ENCODE measurements around the gene KCNMA1. TPM values are rescaled to one million over a fixed set of nuclear protein-coding genes. Genes with fewer than 3 reads are reported as not detected.
A peak's percentile ranks its signal among the peaks of the same experiment; 100 is the strongest.

The KCNMA1 gene
- total and polyA plus RNA-seq, 10 of the 15 experiments (the other 5 are each of a cell fraction or from before 2014, with no cell fraction given) = 8.5 to 77.0 (median 21.3) TPM

DNA sequence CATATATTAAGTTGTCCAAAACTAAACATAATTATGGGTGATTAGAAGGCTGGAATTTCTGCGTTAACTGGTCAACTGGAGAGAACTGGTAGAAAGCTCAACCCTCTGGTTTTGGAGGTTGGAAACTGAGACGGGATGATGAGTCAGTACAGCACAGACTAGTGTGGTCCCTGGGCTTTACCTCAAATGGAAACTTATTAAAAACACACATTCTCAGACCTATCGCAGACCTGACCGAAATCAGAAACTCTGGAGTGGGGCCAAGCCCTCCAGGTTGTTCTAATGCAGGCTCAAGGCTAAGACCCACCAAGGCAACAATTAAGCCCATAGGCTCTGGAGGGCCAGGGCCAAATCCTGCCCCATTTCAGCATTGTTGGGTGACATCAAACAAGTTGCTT lies 136.9 kb downstream of the KCNMA1 start (continued):
- TF ChIP-seq, protein P1, sequence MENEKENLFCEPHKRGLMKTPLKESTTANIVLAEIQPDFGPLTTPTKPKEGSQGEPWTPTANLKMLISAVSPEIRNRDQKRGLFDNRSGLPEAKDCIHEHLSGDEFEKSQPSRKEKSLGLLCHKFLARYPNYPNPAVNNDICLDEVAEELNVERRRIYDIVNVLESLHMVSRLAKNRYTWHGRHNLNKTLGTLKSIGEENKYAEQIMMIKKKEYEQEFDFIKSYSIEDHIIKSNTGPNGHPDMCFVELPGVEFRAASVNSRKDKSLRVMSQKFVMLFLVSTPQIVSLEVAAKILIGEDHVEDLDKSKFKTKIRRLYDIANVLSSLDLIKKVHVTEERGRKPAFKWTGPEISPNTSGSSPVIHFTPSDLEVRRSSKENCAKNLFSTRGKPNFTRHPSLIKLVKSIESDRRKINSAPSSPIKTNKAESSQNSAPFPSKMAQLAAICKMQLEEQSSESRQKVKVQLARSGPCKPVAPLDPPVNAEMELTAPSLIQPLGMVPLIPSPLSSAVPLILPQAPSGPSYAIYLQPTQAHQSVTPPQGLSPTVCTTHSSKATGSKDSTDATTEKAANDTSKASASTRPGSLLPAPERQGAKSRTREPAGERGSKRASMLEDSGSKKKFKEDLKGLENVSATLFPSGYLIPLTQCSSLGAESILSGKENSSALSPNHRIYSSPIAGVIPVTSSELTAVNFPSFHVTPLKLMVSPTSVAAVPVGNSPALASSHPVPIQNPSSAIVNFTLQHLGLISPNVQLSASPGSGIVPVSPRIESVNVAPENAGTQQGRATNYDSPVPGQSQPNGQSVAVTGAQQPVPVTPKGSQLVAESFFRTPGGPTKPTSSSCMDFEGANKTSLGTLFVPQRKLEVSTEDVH (IDR thresholded peaks at IDR 0.05; ENCODE audit: low read depth, partially characterized antibody) = no peak
- TF ChIP-seq EED (IDR thresholded peaks at IDR 0.05; ENCODE audit: low read depth) (0 out of 2 replicates have a peak, but pooled peaks have one; percentile 15), TAF1 (IDR thresholded peaks at IDR 0.05; ENCODE audit: borderline replicate concordance, low read depth, low read length) (no peak), POLR2AphosphoS5 (IDR thresholded peaks at IDR 0.05; ENCODE audit: low read length) (no peak), SMAD5 (IDR thresholded peaks at IDR 0.05; ENCODE audit: low read depth) (no peak), RB1 (IDR thresholded peaks at IDR 0.05; ENCODE audit: borderline replicate concordance) (no peak), DPF2 (IDR thresholded peaks at IDR 0.05) (peak; percentile 49; the same call in 1 of the 2 replicates), STAT3 (IDR thresholded peaks at IDR 0.05; ENCODE audit: low read depth, low read length) (no peak), IRF4 (IDR thresholded peaks at IDR 0.05; ENCODE audit: low read depth, low read length) (peak; percentile 68; the same call in 1 of the 2 replicates), ZBED1 (IDR thresholded peaks at IDR 0.05; ENCODE audit: borderline replicate concordance) (no peak), POU2F2 (IDR thresholded peaks at IDR 0.05; ENCODE audit: borderline replicate concordance, low read depth, low read length) (no peak), NRF1 (conservative IDR thresholded peaks at IDR 0.05; ENCODE audit: low read depth, low read length) (no peak), SUZ12 (IDR thresholded peaks at IDR 0.05; ENCODE audit: unreplicated experiment) (no peak), TARDBP (IDR thresholded peaks at IDR 0.05; ENCODE audit: borderline replicate concordance) (no peak)
- TF ChIP-seq, protein P2, sequence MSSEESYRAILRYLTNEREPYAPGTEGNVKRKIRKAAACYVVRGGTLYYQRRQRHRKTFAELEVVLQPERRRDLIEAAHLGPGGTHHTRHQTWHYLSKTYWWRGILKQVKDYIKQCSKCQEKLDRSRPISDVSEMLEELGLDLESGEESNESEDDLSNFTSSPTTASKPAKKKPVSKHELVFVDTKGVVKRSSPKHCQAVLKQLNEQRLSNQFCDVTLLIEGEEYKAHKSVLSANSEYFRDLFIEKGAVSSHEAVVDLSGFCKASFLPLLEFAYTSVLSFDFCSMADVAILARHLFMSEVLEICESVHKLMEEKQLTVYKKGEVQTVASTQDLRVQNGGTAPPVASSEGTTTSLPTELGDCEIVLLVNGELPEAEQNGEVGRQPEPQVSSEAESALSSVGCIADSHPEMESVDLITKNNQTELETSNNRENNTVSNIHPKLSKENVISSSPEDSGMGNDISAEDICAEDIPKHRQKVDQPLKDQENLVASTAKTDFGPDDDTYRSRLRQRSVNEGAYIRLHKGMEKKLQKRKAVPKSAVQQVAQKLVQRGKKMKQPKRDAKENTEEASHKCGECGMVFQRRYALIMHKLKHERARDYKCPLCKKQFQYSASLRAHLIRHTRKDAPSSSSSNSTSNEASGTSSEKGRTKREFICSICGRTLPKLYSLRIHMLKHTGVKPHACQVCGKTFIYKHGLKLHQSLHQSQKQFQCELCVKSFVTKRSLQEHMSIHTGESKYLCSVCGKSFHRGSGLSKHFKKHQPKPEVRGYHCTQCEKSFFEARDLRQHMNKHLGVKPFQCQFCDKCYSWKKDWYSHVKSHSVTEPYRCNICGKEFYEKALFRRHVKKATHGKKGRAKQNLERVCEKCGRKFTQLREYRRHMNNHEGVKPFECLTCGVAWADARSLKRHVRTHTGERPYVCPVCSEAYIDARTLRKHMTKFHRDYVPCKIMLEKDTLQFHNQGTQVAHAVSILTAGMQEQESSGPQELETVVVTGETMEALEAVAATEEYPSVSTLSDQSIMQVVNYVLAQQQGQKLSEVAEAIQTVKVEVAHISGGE (CRISPR knock-in tag; IDR thresholded peaks at IDR 0.05) = no peak
- TF ChIP-seq, protein P3, sequence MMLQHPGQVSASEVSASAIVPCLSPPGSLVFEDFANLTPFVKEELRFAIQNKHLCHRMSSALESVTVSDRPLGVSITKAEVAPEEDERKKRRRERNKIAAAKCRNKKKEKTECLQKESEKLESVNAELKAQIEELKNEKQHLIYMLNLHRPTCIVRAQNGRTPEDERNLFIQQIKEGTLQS (IDR thresholded peaks at IDR 0.05; ENCODE audit: borderline replicate concordance, extremely low read depth, low read depth, low read length) = no peak
- TF ChIP-seq, protein P4, sequence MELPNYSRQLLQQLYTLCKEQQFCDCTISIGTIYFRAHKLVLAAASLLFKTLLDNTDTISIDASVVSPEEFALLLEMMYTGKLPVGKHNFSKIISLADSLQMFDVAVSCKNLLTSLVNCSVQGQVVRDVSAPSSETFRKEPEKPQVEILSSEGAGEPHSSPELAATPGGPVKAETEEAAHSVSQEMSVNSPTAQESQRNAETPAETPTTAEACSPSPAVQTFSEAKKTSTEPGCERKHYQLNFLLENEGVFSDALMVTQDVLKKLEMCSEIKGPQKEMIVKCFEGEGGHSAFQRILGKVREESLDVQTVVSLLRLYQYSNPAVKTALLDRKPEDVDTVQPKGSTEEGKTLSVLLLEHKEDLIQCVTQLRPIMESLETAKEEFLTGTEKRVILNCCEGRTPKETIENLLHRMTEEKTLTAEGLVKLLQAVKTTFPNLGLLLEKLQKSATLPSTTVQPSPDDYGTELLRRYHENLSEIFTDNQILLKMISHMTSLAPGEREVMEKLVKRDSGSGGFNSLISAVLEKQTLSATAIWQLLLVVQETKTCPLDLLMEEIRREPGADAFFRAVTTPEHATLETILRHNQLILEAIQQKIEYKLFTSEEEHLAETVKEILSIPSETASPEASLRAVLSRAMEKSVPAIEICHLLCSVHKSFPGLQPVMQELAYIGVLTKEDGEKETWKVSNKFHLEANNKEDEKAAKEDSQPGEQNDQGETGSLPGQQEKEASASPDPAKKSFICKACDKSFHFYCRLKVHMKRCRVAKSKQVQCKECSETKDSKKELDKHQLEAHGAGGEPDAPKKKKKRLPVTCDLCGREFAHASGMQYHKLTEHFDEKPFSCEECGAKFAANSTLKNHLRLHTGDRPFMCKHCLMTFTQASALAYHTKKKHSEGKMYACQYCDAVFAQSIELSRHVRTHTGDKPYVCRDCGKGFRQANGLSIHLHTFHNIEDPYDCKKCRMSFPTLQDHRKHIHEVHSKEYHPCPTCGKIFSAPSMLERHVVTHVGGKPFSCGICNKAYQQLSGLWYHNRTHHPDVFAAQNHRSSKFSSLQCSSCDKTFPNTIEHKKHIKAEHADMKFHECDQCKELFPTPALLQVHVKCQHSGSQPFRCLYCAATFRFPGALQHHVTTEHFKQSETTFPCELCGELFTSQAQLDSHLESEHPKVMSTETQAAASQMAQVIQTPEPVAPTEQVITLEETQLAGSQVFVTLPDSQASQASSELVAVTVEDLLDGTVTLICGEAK (IDR thresholded peaks at IDR 0.05; ENCODE audit: borderline replicate concordance) = no peak
- TF ChIP-seq, protein P5, sequence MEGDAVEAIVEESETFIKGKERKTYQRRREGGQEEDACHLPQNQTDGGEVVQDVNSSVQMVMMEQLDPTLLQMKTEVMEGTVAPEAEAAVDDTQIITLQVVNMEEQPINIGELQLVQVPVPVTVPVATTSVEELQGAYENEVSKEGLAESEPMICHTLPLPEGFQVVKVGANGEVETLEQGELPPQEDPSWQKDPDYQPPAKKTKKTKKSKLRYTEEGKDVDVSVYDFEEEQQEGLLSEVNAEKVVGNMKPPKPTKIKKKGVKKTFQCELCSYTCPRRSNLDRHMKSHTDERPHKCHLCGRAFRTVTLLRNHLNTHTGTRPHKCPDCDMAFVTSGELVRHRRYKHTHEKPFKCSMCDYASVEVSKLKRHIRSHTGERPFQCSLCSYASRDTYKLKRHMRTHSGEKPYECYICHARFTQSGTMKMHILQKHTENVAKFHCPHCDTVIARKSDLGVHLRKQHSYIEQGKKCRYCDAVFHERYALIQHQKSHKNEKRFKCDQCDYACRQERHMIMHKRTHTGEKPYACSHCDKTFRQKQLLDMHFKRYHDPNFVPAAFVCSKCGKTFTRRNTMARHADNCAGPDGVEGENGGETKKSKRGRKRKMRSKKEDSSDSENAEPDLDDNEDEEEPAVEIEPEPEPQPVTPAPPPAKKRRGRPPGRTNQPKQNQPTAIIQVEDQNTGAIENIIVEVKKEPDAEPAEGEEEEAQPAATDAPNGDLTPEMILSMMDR (IDR thresholded peaks at IDR 0.05 in 2 of 3, conservative IDR thresholded peaks at IDR 0.05 in 1 of 3; ENCODE audit: control insufficient read depth in 2 of 3, extremely low read depth in 1 of 3, insufficient read depth in 1 of 3, low read depth in 3 of 3, low read length in 3 of 3) = no peak
